GM19397 (cell line): ENCODE measurements around the gene ZBTB24.
A peak's percentile ranks its signal among the peaks of the same experiment; 100 is the strongest.
"Not testable (repeated sequence)": the region's sequence is repeated elsewhere in the genome, so short reads cannot be mapped to it uniquely, and the experiment has no call there.

ENCODE experiments used
- ATAC-seq: cut with Tn5 transposase; IDR thresholded peaks from one replicate; pipeline ENCODE4 v1.9.1; 2021; ENCODE audit warnings: mild to moderate bottlenecking, moderate library complexity; ENCODE audit not compliant: unreplicated experiment

ZBTB24 gene

GRCh38 chr6:109472132-109472995 is 10.7 kb downstream of the ZBTB24 start:
- ATAC-seq: peak; percentile 58

- no peak for ATAC-seq
Measured at GRCh38 chr6:109471105-109471810, 11.8 kb downstream of the ZBTB24 start.

- no peak for ATAC-seq
Measured at GRCh38 chr6:109469591-109470189, 13.3 kb downstream of the ZBTB24 start.

GRCh38 chr6:109467696-109468095 is 15.3 kb downstream of the ZBTB24 start:
- no peak for ATAC-seq

GRCh38 chr6:109466212-109466923 is 16.7 kb downstream of the ZBTB24 start:
- no peak for ATAC-seq

- no peak for ATAC-seq
Measured at GRCh38 chr6:109465772-109466171, 17.2 kb downstream of the ZBTB24 start.

- no peak for ATAC-seq
Measured at GRCh38 chr6:109461733-109462526, 21.1 kb downstream of the ZBTB24 start.

- not testable (repeated sequence) for ATAC-seq
Measured at GRCh38 chr6:109461205-109461604, 21.8 kb downstream of the ZBTB24 start.

- no peak for ATAC-seq
Measured at GRCh38 chr6:109460161-109460829, 22.7 kb downstream of the ZBTB24 start.

- ATAC-seq: no peak
Measured at GRCh38 chr6:109458774-109459531, 24.1 kb downstream of the ZBTB24 start.

- ATAC-seq: no peak
Measured at GRCh38 chr6:109457562-109457996, 25.4 kb downstream of the ZBTB24 start.

GRCh38 chr6:109456710-109457561 is 26.1 kb downstream of the ZBTB24 start:
- no peak for ATAC-seq

- no peak for ATAC-seq
Measured at GRCh38 chr6:109456111-109456583, 26.9 kb downstream of the ZBTB24 start.

- peak; percentile 60 for ATAC-seq
Measured at GRCh38 chr6:109455437-109456110, 27.4 kb downstream of the ZBTB24 start, which contains the start of gene MICAL1. TSS of gene MICAL1 (minus strand) at chr6:109455772. CDS start at chr6:109454196, 1,576 bp downstream.

- peak; percentile 28 for ATAC-seq
Measured at GRCh38 chr6:109454496-109455436, 28.3 kb downstream of the ZBTB24 start.
